HepG2 (cell line): ENCODE results near the gene AKT3. TPM values are rescaled to one million over a fixed set of nuclear protein-coding genes. Genes with fewer than 3 reads are reported as not detected.

Source experiments
- ATAC-seq: fragments of 200-7000 bp; cut with Tn5 transposase; 3 replicates; pipeline ENCODE4 v1.9.1; 2020; ENCODE audit warnings: mild to moderate bottlenecking, moderate library complexity
- BruUV-seq: library from RNA; stranded (reverse); fragments of 400-500 nt; replicated peaks from 2 replicates; lab custom pipeline; 2021; lab: Mats Ljungman, UMichigan
- CTCF ChIA-PET: fragments of 300-600 bp; formaldehyde crosslinking; extraction: SDS; loops from one replicate; lab custom pipeline; 2021; ENCODE audit warnings: low total read pairs, inconsistent platforms, low intra/inter-chr PET ratio; lab: Yijun Ruan, JAX
- POLR2A ChIA-PET: fragments of 350-600 bp; sonication (Branson Sonifier 250); formaldehyde crosslinking; loops from one replicate; lab custom pipeline; 2020; ENCODE audit warnings: antibody characterized with exemption, inconsistent platforms; lab: Yijun Ruan, JAX
- DNase-seq: peaks from one replicate; pipeline ENCODE4 v3.0.0-alpha.2; 2015; ENCODE audit warnings: low spot score
- FAIRE-seq: peaks from 3 replicates; lab custom pipeline; 2011; peaks lifted over from hg19 to GRCh38; lab: Jason Lieb, UNC
- H2AFZ ChIP-seq: one replicate; pipeline ENCODE4 v1.6.1; 2011; ENCODE audit warnings: low read length, inconsistent platforms
- H3K27ac ChIP-seq: fragments of 300-600 bp; 3 replicates; pipeline ENCODE4 v1.8.0; 2011; ENCODE audit warnings: mixed run types, mild to moderate bottlenecking, mixed read lengths, low read length, inconsistent platforms; ENCODE audit not compliant: insufficient read depth; ENCODE audit errors: extremely low read length
- H3K27me3 ChIP-seq, 2 experiments: fragments of 200-600 bp in 1 of 2; 2 replicates in 1 of 2; 3 replicates in 1 of 2; pipeline versions ENCODE4 v1.6.0 to v1.8.0; 2011; ENCODE audit warnings: low read length in 2 of 2, mild to moderate bottlenecking in 2 of 2, moderate library complexity in 2 of 2, inconsistent platforms in 1 of 2; ENCODE audit not compliant: insufficient read depth in 2 of 2, control insufficient read depth in 1 of 2
- H3K36me3 ChIP-seq, 2 experiments: fragments of 200-600 bp in 1 of 2; replicated peaks in 1 of 2; 2 replicates in 1 of 2; 3 replicates in 1 of 2; pipeline versions ENCODE4 v1.5.1 to v1.8.0; 2011; ENCODE audit warnings: low read length in 2 of 2, inconsistent platforms in 1 of 2; ENCODE audit not compliant: insufficient read depth in 2 of 2, control insufficient read depth in 1 of 2
- H3K4me1 ChIP-seq: 2 replicates; pipeline ENCODE4 v1.5.1; 2012; ENCODE audit warnings: low read length, inconsistent platforms; ENCODE audit not compliant: insufficient read depth
- H3K4me2 ChIP-seq: 2 replicates; pipeline ENCODE4 v1.6.0; 2011; ENCODE audit warnings: low read depth, low read length, inconsistent platforms
- H3K4me3 ChIP-seq, 3 experiments: fragments of 200-600 bp in 1 of 3; sonication (generic), shearing (Covaris generic) in 1 of 3; replicated peaks in 1 of 3; 2 replicates each; pipeline ENCODE4 v1.5.1; 2011 to 2016; ENCODE audit warnings: low read length in 3 of 3, inconsistent platforms in 2 of 3, low read depth in 2 of 3, mild to moderate bottlenecking in 2 of 3, control low read depth in 1 of 3, mixed read lengths in 1 of 3; ENCODE audit not compliant: insufficient read depth in 1 of 3
- H3K79me2 ChIP-seq: one replicate; pipeline ENCODE4 v1.6.1; 2011; ENCODE audit warnings: low read length, inconsistent platforms; ENCODE audit not compliant: insufficient read depth
- H3K9ac ChIP-seq: 2 replicates; pipeline ENCODE4 v1.6.0; 2011; ENCODE audit warnings: mild to moderate bottlenecking, low read depth, low read length, inconsistent platforms; ENCODE audit not compliant: insufficient read depth
- H3K9me3 ChIP-seq: 2 replicates; pipeline ENCODE4 v1.5.1; 2012; ENCODE audit warnings: mild to moderate bottlenecking, low read length
- H4K20me1 ChIP-seq: 2 replicates; pipeline ENCODE4 v1.6.0; 2011; ENCODE audit warnings: inconsistent platforms, mild to moderate bottlenecking, low read length, moderate library complexity; ENCODE audit not compliant: insufficient read depth
- MXD4 ChIP-seq: IDR thresholded peaks from 2 replicates; pipeline ENCODE4 v1.6.1; 2016; ENCODE audit warnings: mild to moderate bottlenecking, missing biosample characterization, missing genetic modification reagents
- NFYC ChIP-seq: IDR thresholded peaks from 2 replicates; pipeline ENCODE4 v1.6.1; 2016; ENCODE audit warnings: missing genetic modification reagents, missing compliant biosample characterization
- NR2F6 ChIP-seq, 2 experiments: IDR thresholded peaks; 2 replicates each; pipeline ENCODE4 v1.6.1; 2016; ENCODE audit warnings: antibody characterized with exemption in 1 of 2, mild to moderate bottlenecking in 1 of 2
- POLR2A ChIP-seq, 2 experiments: IDR thresholded peaks; 2 replicates each; pipeline ENCODE4 v1.6.1; 2011; ENCODE audit warnings: low read depth in 2 of 2, low read length in 2 of 2, mild to moderate bottlenecking in 1 of 2, moderate library complexity in 1 of 2; ENCODE audit not compliant: insufficient read depth in 1 of 2
- SOX5 ChIP-seq: IDR thresholded peaks from 2 replicates; pipeline ENCODE4 v1.6.1; 2016; ENCODE audit warnings: borderline replicate concordance
- ZNF431 ChIP-seq: sonication (generic); formaldehyde crosslinking; IDR thresholded peaks from 2 replicates; pipeline ENCODE4 v1.9.0; 2022; ENCODE audit warnings: missing genetic modification reagents, low read depth, mild to moderate bottlenecking, borderline replicate concordance
- ZNF737 ChIP-seq: sonication (generic); formaldehyde crosslinking; IDR thresholded peaks from 2 replicates; pipeline ENCODE4 v1.5.0; 2020; ENCODE audit warnings: missing genetic modification reagents, mild to moderate bottlenecking, borderline replicate concordance
- WGBS: methylation state at CpG from one replicate; pipeline ENCODE4 v1.1.6; 2017; ENCODE audit warnings: low lambda C conversion rate; 5-methylcytosine and 5-hydroxymethylcytosine counted together
- in situ Hi-C: cut with HindIII; loops from 2 replicates; pipeline ENCODE4 v1.10.0; 2017; ENCODE audit warnings: low pct_unique_long_range_greater_than_20kb; ENCODE audit not compliant: extremely low pct_ligation_motif_present
- intact Hi-C: fragments of 100-400 bp; cut with micrococcal nuclease; formaldehyde crosslinking; loops from one replicate; pipeline ENCODE4 v1.10.0; 2022; ENCODE audit not compliant: unreplicated experiment
- polyA plus RNA-seq, 8 experiments: library from polyadenylated mRNA; depleted of rRNA in 3 of 8; stranded (reverse) in 7 of 8; unstranded in 1 of 8; fragments of >200 nt; fragmentation: Illumina TruSeq in 4 of 8; extraction: Trizol in 4 of 8; gene quantifications; 2 replicates each; pipeline versions ENCODE4 v1.2.1 to v1.2.3, GENCODE V29; 2011 to 2016; ENCODE audit warnings: low read depth in 4 of 8, missing spikeins in 1 of 8, mixed read lengths in 1 of 8; ENCODE audit not compliant: insufficient read depth in 1 of 8
- total RNA-seq, 5 experiments: library from RNA; depleted of rRNA; stranded (reverse); fragments of >200 nt; fragmentation: Illumina TruSeq; extraction: Trizol; gene quantifications; 2 replicates each; pipeline ENCODE4 v1.2.3, GENCODE V29; 2016; ENCODE audit warnings: low read depth in 1 of 5

AKT3 gene
- total and polyA plus RNA-seq, 2 of the 13 experiments (the other 11 are each of a cell fraction or from before 2014, with no cell fraction given), result 0.07 TPM

DNA sequence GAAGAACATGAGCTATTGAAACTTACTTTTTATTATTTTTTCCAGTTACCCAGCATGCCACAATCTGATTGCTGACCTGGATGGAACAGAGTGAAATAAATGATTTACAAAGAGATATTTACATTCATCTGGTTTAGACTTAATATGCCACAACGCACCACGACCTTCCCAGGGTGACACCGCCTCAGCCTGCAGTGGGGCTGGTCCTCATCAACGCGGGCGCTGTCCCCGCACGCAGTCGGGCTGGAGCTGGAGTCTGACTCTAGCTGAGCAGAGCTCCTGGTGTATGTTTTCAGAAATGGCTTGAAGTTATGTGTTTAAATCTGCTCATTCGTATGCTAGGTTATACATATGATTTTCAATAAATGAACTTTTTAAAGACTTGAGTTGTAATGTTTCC lies 350.3 kb downstream of the AKT3 start:
- Histone ChIP-seq H4K20me1 (no peaks in the 10 kb centered on the region), H2AFZ (no peak overlapping the region), H3K27me3 (no peaks in the 10 kb centered on the region), H3K4me1 (no peaks in the 10 kb centered on the region), H3K27ac (no peak overlapping the region), H3K9me3 (no peaks in the 10 kb centered on the region), H3K4me2 (no peak overlapping the region), H3K36me3 (no peaks in the 10 kb centered on the region), H3K4me3 (no peak overlapping the region), H3K9ac (no peak overlapping the region), H3K79me2 (no peaks in the 10 kb centered on the region)
- WGBS, result 93% methylated on average over 10 of the region's 10 CpGs
- ChIA-PET CTCF (no interaction called here), POLR2A (no interaction called here)
- no TSS peak for BruUV-seq
- ATAC-seq (no peak), DNase-seq (no peak), FAIRE-seq (no peak)
- in situ Hi-C loops (no loop called here), intact Hi-C loops (loop anchor here (10.0 kb wide), 1 partner anchor 155 kb away; no protein-coding TSS in a partner anchor)
- TF ChIP-seq ZNF737 (CRISPR knock-in tag), result no peak
- TF ChIP-seq NFYC, result no peak
- no peak for TF ChIP-seq ZNF431 (CRISPR knock-in tag)
- no peak for TF ChIP-seq MXD4 (CRISPR knock-in tag)
- TF ChIP-seq SOX5 (CRISPR knock-in tag), result no peak

DNA sequence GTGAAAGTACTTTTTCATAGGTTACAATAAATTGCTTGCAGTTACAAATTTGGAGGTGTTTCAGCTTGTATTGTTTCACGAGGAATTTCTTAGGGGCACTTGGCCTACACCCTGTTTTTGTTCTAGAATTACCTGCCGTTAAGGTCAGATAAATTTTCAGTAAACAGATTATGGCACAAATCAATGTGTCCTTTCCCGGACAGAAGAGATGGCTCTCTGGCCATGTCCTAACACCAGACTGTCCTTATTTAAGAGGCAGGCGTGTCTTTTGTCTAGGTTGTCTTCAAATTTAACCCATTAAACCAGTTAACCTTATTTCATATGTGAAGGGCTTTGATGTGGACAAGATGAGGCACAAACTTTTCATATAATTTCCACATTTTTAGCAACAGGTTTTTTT lies 350.8 kb downstream of the AKT3 start:
- ChIA-PET POLR2A (no interaction called here), CTCF (no interaction called here)
- DNase-seq, result no peak
- no peak for TF ChIP-seq POLR2A (IDR thresholded peaks at IDR 0.05; ENCODE audit: insufficient read depth in 1 of 2, low read depth in 2 of 2, low read length in 2 of 2)
- TF ChIP-seq NR2F6 (IDR thresholded peaks at IDR 0.05), result no peak
- TF ChIP-seq NR2F6 (CRISPR knock-in tag; IDR thresholded peaks at IDR 0.05), result no peak
- in situ Hi-C loops, result no loop called here
- H3K79me2 ChIP-seq, result no peaks in the 10 kb centered on the region
- no peak for FAIRE-seq
- no peak overlapping the region for H3K9ac ChIP-seq
- ATAC-seq, result no peak
- no TSS peak for BruUV-seq
- no peak overlapping the region for H3K4me2 ChIP-seq
- H4K20me1 ChIP-seq, result no peaks in the 10 kb centered on the region
- H3K4me3 ChIP-seq, result no peak overlapping the region
- H3K4me1 ChIP-seq, result no peaks in the 10 kb centered on the region
- no peaks in the 10 kb centered on the region for H3K27me3 ChIP-seq
- intact Hi-C loops, result no loop called here
- H3K36me3 ChIP-seq, result no peaks in the 10 kb centered on the region
- WGBS, result 84% methylated on average over 4 of the region's 4 CpGs
- H3K27ac ChIP-seq, result no peak overlapping the region
- no peak overlapping the region for H2AFZ ChIP-seq
- no peaks in the 10 kb centered on the region for H3K9me3 ChIP-seq
